ENCODE data around the gene WWC2. TPM values are rescaled to one million over a fixed set of nuclear protein-coding genes. Genes with fewer than 3 reads are reported as not detected.
A peak's percentile ranks its signal among the peaks of the same experiment; 100 is the strongest.

WWC2 gene
- total and polyA plus RNA-seq, 7 donors: 2.9 to 15.5 (median 7.8) TPM

DNA sequence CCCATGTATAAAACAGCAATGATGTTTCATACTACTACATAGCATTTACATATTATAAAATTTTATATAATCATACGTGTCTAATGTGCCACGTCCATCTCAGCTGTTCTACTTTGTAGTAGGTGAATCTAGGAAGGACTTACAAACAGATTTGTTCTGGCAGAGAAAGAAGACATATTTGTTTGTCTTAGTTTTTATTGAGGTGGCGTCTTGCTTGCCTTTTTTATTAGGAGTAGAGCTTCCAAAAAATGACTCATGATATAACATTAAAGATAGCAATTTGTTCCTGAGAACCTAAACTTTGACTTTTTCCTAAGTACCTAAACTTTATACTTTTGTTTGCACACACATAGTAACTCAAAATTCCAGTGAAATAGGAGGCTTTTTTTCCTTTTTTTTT is 156.4 kb downstream of the WWC2 start:
- Histone ChIP-seq H3K27ac (no peak overlapping the region), H3K27me3 (ENCODE audit: insufficient read depth in 3 of 3, low read length in 2 of 3) (no peaks in the 10 kb centered on the region), H3K9me3 (no peaks in the 10 kb centered on the region), H3K36me3 (ENCODE audit: insufficient read depth in 1 of 2, low read depth in 1 of 2) (peaks cover 3 to 28% of the 10 kb centered on the region in 2 donors), H3K4me3 (no peak overlapping the region), H3K4me1 (no peaks in the 10 kb centered on the region)
- TF ChIP-seq, protein P1, sequence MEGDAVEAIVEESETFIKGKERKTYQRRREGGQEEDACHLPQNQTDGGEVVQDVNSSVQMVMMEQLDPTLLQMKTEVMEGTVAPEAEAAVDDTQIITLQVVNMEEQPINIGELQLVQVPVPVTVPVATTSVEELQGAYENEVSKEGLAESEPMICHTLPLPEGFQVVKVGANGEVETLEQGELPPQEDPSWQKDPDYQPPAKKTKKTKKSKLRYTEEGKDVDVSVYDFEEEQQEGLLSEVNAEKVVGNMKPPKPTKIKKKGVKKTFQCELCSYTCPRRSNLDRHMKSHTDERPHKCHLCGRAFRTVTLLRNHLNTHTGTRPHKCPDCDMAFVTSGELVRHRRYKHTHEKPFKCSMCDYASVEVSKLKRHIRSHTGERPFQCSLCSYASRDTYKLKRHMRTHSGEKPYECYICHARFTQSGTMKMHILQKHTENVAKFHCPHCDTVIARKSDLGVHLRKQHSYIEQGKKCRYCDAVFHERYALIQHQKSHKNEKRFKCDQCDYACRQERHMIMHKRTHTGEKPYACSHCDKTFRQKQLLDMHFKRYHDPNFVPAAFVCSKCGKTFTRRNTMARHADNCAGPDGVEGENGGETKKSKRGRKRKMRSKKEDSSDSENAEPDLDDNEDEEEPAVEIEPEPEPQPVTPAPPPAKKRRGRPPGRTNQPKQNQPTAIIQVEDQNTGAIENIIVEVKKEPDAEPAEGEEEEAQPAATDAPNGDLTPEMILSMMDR (IDR thresholded peaks at IDR 0.05): no peak
- DNase-seq: no peak
- 75 to 85% (median 80%) methylated on average over 3 of the region's 3 CpGs for WGBS, 3 donors
- ATAC-seq: no peak
- intact Hi-C loops (cut with DNase I): no loop called here

DNA sequence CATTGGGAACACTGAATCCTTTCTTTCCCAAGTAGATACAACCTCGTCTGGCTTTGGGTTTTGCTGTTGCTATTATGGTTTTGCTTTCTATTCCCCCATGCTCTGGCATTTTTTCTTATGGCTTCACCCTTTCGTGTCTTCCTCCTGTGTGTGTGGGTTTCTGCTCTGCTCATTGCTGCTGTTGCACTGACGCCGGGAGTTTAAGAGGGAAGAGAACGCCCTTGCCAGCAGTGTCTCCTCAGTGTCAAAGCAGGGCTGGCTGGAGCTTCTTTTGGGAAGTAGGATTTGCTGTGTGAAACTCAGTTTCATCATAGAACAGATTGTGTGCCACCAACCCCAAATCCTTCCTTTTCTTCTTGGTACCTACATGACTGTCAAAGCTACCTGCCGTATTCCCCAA is 157.3 kb downstream of the WWC2 start:
- intact Hi-C loops (cut with DNase I): loop anchor here (2.0 kb wide), 2 partner anchors 182 to 184 kb away; no protein-coding TSS in a partner anchor
- TF ChIP-seq, protein P1 (IDR thresholded peaks at IDR 0.05): no peak
- Histone ChIP-seq H3K27me3 (ENCODE audit: insufficient read depth in 3 of 3, low read length in 2 of 3) (no peaks in the 10 kb centered on the region), H3K4me1 (no peaks in the 10 kb centered on the region), H3K36me3 (ENCODE audit: insufficient read depth in 1 of 2, low read depth in 1 of 2) (peaks cover 3 to 36% of the 10 kb centered on the region in 2 donors), H3K9me3 (no peaks in the 10 kb centered on the region), H3K27ac (no peak overlapping the region), H3K4me3 (no peak overlapping the region)
- DNase-seq (no peak), ATAC-seq (no peak)
- WGBS, 3 donors: 73 to 79% (median 74%) methylated on average over 6 of the region's 6 CpGs

DNA sequence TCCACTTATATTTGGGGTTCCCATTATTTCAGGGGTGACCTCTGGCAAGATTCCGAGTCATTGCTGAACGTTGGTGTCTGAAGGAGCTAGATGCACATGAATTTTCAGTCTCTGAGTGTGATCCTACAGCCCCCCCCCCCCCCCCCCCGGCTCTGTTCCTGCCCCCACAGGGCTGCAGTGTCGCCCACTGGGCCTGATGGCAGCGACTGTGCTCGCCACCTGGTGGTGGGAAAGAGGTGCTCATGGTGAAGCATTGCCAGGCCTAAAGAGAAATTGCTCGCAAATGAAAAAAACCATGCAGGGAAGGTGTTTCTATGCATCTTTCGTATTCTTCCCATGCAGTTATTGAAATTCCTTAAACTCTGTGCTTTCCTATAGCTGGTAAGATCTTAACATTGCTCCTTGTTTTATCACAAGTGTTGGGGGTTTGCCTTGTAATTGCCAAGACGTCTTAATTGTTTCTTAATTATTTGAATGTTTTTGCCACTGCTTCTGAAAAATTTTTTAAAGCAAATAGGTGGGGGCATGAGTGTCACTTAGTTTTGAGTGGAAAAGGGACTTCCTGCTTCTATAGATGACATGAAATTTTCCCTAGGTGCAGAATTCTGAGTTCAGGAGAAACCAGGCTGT is 157.8 kb downstream of the WWC2 start:
- ATAC-seq: peak; percentile 69 to 82 (median 70)
- WGBS, 3 donors: 31 to 56% (median 42%) methylated on average over 9 of the region's 9 CpGs
- Histone ChIP-seq H3K4me3 (no peak overlapping the region), H3K4me1 (no peaks in the 10 kb centered on the region), H3K27me3 (ENCODE audit: insufficient read depth in 3 of 3, low read length in 2 of 3) (no peaks in the 10 kb centered on the region), H3K9me3 (no peaks in the 10 kb centered on the region), H3K27ac (no peak overlapping the region), H3K36me3 (ENCODE audit: insufficient read depth in 1 of 2, low read depth in 1 of 2) (peaks cover 3 to 38% of the 10 kb centered on the region in 2 donors)
- intact Hi-C loops (cut with DNase I): loop anchor here (2.0 kb wide), 2 partner anchors 182 to 184 kb away; no protein-coding TSS in a partner anchor
- TF ChIP-seq, protein P1 (IDR thresholded peaks at IDR 0.05): peak; percentile 76
- DNase-seq: peak; percentile 54 to 69

DNA sequence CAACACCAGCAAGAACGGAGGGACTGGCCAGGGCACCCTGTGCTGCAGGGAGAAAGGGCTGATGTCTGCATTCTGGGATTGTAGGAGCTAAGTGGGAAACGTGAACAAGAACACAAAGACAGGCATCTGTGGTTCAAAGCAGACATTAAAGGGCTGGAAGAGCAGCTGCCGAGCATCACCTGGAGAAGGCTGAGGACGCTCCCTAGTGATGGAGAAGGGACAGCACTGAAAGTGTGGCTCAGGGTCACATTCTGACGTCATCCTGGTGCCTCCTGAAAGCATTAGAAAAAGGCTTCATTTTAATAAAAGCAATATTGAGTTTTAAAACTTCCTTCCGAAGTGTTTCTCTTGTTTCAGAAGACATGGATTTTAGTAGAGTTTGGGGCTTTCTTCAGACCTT is 158.8 kb downstream of the WWC2 start:
- H3K4me1 ChIP-seq: peaks cover 4% of the 10 kb centered on the region
- intact Hi-C loops (cut with DNase I): loop anchor here (2.0 kb wide), 2 partner anchors 183 to 185 kb away; no protein-coding TSS in a partner anchor
- no peaks in the 10 kb centered on the region for H3K27me3 ChIP-seq (ENCODE audit: insufficient read depth in 3 of 3, low read length in 2 of 3)
- ATAC-seq (no peak), DNase-seq (no peak)
- peaks cover 3 to 38% of the 10 kb centered on the region in 2 donors for H3K36me3 ChIP-seq (ENCODE audit: insufficient read depth in 1 of 2, low read depth in 1 of 2)
- 85 to 95% (median 93%) methylated on average over 6 of the region's 6 CpGs for WGBS, 3 donors
- TF ChIP-seq, protein P1 (IDR thresholded peaks at IDR 0.05): no peak
- no peak overlapping the region for H3K4me3 ChIP-seq
- no peak overlapping the region for H3K27ac ChIP-seq
- H3K9me3 ChIP-seq: no peaks in the 10 kb centered on the region

Data from psoas muscle (tissue), 8 donors.